ENCODE results near the gene GPR107.

Gene GPR107

DNA sequence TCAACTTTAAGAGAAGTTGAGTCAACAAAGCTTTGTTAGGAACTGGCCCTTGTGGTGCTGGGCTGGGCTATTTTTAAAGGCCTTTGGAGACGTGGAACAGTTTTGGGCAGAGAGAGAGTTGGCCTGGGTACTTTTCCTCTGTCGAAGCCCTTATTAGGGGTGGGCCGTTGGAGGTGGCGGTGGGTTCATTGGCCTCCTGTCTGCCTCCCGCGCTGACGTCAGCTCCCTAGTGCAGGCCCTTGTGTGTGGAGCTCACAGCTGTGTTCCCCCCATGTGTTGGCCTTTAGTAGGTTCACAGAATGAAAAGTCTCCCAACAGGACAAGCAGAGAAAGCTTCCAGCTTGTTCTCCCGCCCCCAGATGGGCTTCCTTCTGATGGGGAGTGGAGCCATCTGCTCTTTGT is 121.2 kb downstream of the GPR107 start:
- Histone ChIP-seq H3K14ac (ENCODE audit: low read length) (no peak overlapping the region), H3K4me1 (ENCODE audit: control insufficient read depth in 1 of 2, insufficient read depth in 2 of 2, low read length in 2 of 2) (peaks cover 14 to 18% of the 10 kb centered on the region in 2 experiments), H3K4me2 (ENCODE audit: low read length) (no peak overlapping the region), H4K91ac (ENCODE audit: low read depth, low read length) (no peak overlapping the region), H4K12ac (ENCODE audit: low read depth, low read length) (no peak overlapping the region), H3K79me2 (ENCODE audit: control insufficient read depth, insufficient read depth, low read length, poor library complexity) (peaks cover 9% of the 10 kb centered on the region), H2BK5ac (ENCODE audit: low read depth, low read length, poor library complexity) (no peak overlapping the region), H3K36me3 (ENCODE audit: control insufficient read depth in 1 of 2, insufficient read depth in 2 of 2, low read length in 2 of 2) (peaks cover 10 to 11% of the 10 kb centered on the region in 2 experiments), H2AFZ (ENCODE audit: insufficient read depth, low read length, poor library complexity) (no peak overlapping the region), H3K27me3 (ENCODE audit: insufficient read depth, low read length) (no peaks in the 10 kb centered on the region), H3K4ac (ENCODE audit: low read depth, low read length) (no peak overlapping the region), H2BK120ac (ENCODE audit: insufficient read depth, low read length, poor library complexity) (no peak overlapping the region), H3K9me3 (ENCODE audit: insufficient read depth, low read depth, low read length) (peaks cover 2% of the 10 kb centered on the region), H3K4me3 (ENCODE audit: low read depth, low read length) (no peak overlapping the region), H3K9ac (ENCODE audit: low read length) (no peak overlapping the region), H3K79me1 (ENCODE audit: low read length) (peaks cover 12% of the 10 kb centered on the region), H4K8ac (ENCODE audit: low read depth, low read length) (no peak overlapping the region), H2BK12ac (ENCODE audit: low read length) (no peak overlapping the region), H3K27ac (ENCODE audit: low read depth, low read length) (no peak overlapping the region), H2AK5ac (ENCODE audit: low read length) (no peak overlapping the region), H3K23ac (ENCODE audit: low read length) (no peak overlapping the region), H3K18ac (ENCODE audit: low read length) (no peak overlapping the region)
- WGBS (ENCODE audit: extremely low coverage, insufficient coverage, insufficient read length), result no CpG with 5 or more reads among the region's 8 CpGs
- DNase-seq, result no peak

DNA sequence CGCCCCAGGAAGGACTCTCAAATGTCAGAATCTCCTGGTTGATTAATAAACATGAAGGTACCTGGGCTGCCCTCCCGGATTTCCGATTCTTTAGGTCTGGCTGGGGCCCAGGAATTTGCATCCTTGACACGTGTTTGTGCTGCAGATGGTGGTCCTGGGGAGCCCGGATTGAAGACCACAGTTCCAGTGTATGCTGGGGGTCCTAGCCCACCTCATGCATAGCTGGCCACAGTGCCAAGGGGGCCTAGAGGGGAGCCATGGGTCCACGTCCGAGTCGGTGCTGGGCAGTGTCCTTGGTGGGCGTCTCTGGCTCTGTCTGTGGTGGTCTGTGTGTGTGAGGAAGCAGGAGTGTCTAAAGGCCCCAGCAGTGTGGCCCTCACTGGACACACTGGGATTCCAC is 121.6 kb downstream of the GPR107 start:
- Histone ChIP-seq H3K79me2 (ENCODE audit: control insufficient read depth, insufficient read depth, low read length, poor library complexity) (peaks cover 9% of the 10 kb centered on the region), H3K79me1 (ENCODE audit: low read length) (peaks cover 12% of the 10 kb centered on the region), H4K12ac (ENCODE audit: low read depth, low read length) (no peak overlapping the region), H2BK120ac (ENCODE audit: insufficient read depth, low read length, poor library complexity) (no peak overlapping the region), H4K91ac (ENCODE audit: low read depth, low read length) (no peak overlapping the region), H2BK12ac (ENCODE audit: low read length) (no peak overlapping the region), H3K4me3 (ENCODE audit: low read depth, low read length) (no peak overlapping the region), H3K27ac (ENCODE audit: low read depth, low read length) (no peak overlapping the region), H3K18ac (ENCODE audit: low read length) (no peak overlapping the region), H2AFZ (ENCODE audit: insufficient read depth, low read length, poor library complexity) (no peak overlapping the region), H4K8ac (ENCODE audit: low read depth, low read length) (no peak overlapping the region), H3K27me3 (ENCODE audit: insufficient read depth, low read length) (no peaks in the 10 kb centered on the region), H3K9me3 (ENCODE audit: insufficient read depth, low read depth, low read length) (peaks cover 2% of the 10 kb centered on the region), H3K4me2 (ENCODE audit: low read length) (no peak overlapping the region), H3K23ac (ENCODE audit: low read length) (no peak overlapping the region), H2AK5ac (ENCODE audit: low read length) (no peak overlapping the region), H3K9ac (ENCODE audit: low read length) (no peak overlapping the region), H3K4ac (ENCODE audit: low read depth, low read length) (no peak overlapping the region), H3K14ac (ENCODE audit: low read length) (no peak overlapping the region), H3K36me3 (ENCODE audit: control insufficient read depth in 1 of 2, insufficient read depth in 2 of 2, low read length in 2 of 2) (peaks cover 10 to 11% of the 10 kb centered on the region in 2 experiments), H3K4me1 (ENCODE audit: control insufficient read depth in 1 of 2, insufficient read depth in 2 of 2, low read length in 2 of 2) (peaks cover 14 to 18% of the 10 kb centered on the region in 2 experiments), H2BK5ac (ENCODE audit: low read depth, low read length, poor library complexity) (no peak overlapping the region)
- DNase-seq, result no peak
- no CpG with 5 or more reads among the region's 9 CpGs for WGBS (ENCODE audit: extremely low coverage, insufficient coverage, insufficient read length)

DNA sequence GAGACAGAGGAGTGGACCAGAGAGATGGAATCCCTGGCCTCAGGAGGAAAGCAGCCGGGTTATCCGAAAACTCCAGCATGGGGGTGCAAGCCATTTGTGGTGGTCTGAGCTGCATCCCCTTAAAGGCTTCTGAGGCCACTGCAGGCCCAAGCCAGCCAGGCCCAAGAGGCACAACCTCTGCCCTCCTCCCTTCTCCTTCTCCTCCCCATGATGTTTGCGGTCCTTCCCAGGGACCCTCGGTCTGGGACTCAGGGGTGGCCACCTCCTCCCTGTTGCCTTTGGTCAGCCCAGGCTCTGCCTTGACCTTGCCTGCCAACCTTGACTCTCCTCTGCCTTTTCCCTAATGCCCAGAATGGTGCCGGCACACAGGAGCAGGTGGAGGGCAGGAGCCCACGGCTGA is 123.1 kb downstream of the GPR107 start:
- no peak overlapping the region for H4K8ac ChIP-seq (ENCODE audit: low read depth, low read length)
- no peak overlapping the region for H3K4me2 ChIP-seq (ENCODE audit: low read length)
- no peak overlapping the region for H3K23ac ChIP-seq (ENCODE audit: low read length)
- WGBS (ENCODE audit: extremely low coverage, insufficient coverage, insufficient read length), result no CpG with 5 or more reads among the region's 6 CpGs
- H3K4me1 ChIP-seq (ENCODE audit: control insufficient read depth in 1 of 2, insufficient read depth in 2 of 2, low read length in 2 of 2), result peaks cover 11 to 14% of the 10 kb centered on the region in 2 experiments
- H3K27me3 ChIP-seq (ENCODE audit: insufficient read depth, low read length), result no peaks in the 10 kb centered on the region
- no peak overlapping the region for H2BK120ac ChIP-seq (ENCODE audit: insufficient read depth, low read length, poor library complexity)
- H3K4me3 ChIP-seq (ENCODE audit: low read depth, low read length), result no peak overlapping the region
- peaks cover 16 to 18% of the 10 kb centered on the region in 2 experiments for H3K36me3 ChIP-seq (ENCODE audit: control insufficient read depth in 1 of 2, insufficient read depth in 2 of 2, low read length in 2 of 2)
- H3K79me2 ChIP-seq (ENCODE audit: control insufficient read depth, insufficient read depth, low read length, poor library complexity), result peaks cover 7% of the 10 kb centered on the region
- H3K4ac ChIP-seq (ENCODE audit: low read depth, low read length), result no peak overlapping the region
- no peak overlapping the region for H4K12ac ChIP-seq (ENCODE audit: low read depth, low read length)
- H3K14ac ChIP-seq (ENCODE audit: low read length), result no peak overlapping the region
- H3K9ac ChIP-seq (ENCODE audit: low read length), result no peak overlapping the region
- no peak overlapping the region for H2BK12ac ChIP-seq (ENCODE audit: low read length)
- no peak overlapping the region for H4K91ac ChIP-seq (ENCODE audit: low read depth, low read length)
- no peak overlapping the region for H2BK5ac ChIP-seq (ENCODE audit: low read depth, low read length, poor library complexity)
- H2AFZ ChIP-seq (ENCODE audit: insufficient read depth, low read length, poor library complexity), result no peak overlapping the region
- H3K79me1 ChIP-seq (ENCODE audit: low read length), result peaks cover 9% of the 10 kb centered on the region
- H3K9me3 ChIP-seq (ENCODE audit: insufficient read depth, low read depth, low read length), result peaks cover 2% of the 10 kb centered on the region
- no peak for DNase-seq
- H3K18ac ChIP-seq (ENCODE audit: low read length), result no peak overlapping the region
- H3K27ac ChIP-seq (ENCODE audit: low read depth, low read length), result no peak overlapping the region
- H2AK5ac ChIP-seq (ENCODE audit: low read length), result no peak overlapping the region

DNA sequence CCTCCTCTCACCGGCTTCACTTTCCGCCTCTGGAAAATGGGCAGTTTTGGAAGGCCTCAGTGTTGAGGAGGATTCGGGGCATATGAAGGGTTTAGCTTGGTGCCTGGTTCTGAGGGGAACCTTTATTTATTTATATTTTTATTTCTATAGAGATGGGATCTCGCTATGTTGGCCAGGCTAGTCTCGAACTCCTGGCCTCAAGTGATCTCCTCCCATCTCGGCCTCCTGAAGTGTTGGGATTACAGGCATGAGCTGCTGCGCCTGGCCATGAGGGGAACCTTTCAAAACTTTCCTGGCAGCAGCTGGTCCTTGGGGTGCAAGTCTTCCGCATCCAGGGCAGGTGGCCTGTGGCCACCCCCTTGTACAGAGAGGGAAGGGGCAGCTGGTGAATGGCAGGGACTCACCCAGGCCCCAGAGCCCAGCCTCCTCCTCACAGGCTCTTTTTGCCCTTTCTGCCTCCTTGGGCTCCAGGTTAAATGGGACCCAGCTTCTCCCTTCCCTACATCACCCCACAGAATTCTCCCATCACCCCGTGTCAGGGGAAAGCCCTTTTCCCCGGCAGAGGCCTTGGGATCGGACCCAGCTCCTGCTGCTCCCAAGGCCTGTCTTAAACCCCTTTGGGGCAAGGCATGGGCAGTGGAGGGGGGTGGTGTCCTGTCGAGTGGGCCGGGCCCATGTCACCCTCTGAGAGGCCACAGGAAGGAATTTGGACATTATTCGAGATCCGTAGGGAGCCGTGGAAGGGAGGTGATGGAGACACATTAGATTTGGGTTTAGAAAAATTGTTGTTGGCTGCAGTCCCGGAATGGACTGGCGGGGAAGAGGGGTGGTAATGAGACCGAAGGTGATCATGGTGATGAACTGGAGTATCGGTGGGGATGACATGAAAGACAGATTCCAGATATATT is 124.4 kb downstream of the GPR107 start:
- H4K8ac ChIP-seq (ENCODE audit: low read depth, low read length), result no peak overlapping the region
- no peak overlapping the region for H4K12ac ChIP-seq (ENCODE audit: low read depth, low read length)
- peaks cover 3% of the 10 kb centered on the region for H3K79me2 ChIP-seq (ENCODE audit: control insufficient read depth, insufficient read depth, low read length, poor library complexity)
- H2BK5ac ChIP-seq (ENCODE audit: low read depth, low read length, poor library complexity), result no peak overlapping the region
- no peak overlapping the region for H3K23ac ChIP-seq (ENCODE audit: low read length)
- H3K4ac ChIP-seq (ENCODE audit: low read depth, low read length), result no peak overlapping the region
- peaks cover 18 to 19% of the 10 kb centered on the region in 2 experiments for H3K4me1 ChIP-seq (ENCODE audit: control insufficient read depth in 1 of 2, insufficient read depth in 2 of 2, low read length in 2 of 2)
- no peak overlapping the region for H3K14ac ChIP-seq (ENCODE audit: low read length)
- no peak overlapping the region for H3K4me2 ChIP-seq (ENCODE audit: low read length)
- H3K9ac ChIP-seq (ENCODE audit: low read length), result no peak overlapping the region
- H4K91ac ChIP-seq (ENCODE audit: low read depth, low read length), result no peak overlapping the region
- no peak overlapping the region for H2BK12ac ChIP-seq (ENCODE audit: low read length)
- no peak overlapping the region for H2AFZ ChIP-seq (ENCODE audit: insufficient read depth, low read length, poor library complexity)
- WGBS (ENCODE audit: extremely low coverage, insufficient coverage, insufficient read length), result no CpG with 5 or more reads among the region's 20 CpGs
- no peak overlapping the region for H3K4me3 ChIP-seq (ENCODE audit: low read depth, low read length)
- H3K9me3 ChIP-seq (ENCODE audit: insufficient read depth, low read depth, low read length), result peaks cover 2% of the 10 kb centered on the region
- H3K79me1 ChIP-seq (ENCODE audit: low read length), result peaks cover 7% of the 10 kb centered on the region
- no peak overlapping the region for H3K27ac ChIP-seq (ENCODE audit: low read depth, low read length)
- H3K36me3 ChIP-seq (ENCODE audit: control insufficient read depth in 1 of 2, insufficient read depth in 2 of 2, low read length in 2 of 2), result peaks cover 16 to 18% of the 10 kb centered on the region in 2 experiments
- DNase-seq, result no peak
- no peak overlapping the region for H2BK120ac ChIP-seq (ENCODE audit: insufficient read depth, low read length, poor library complexity)
- H3K18ac ChIP-seq (ENCODE audit: low read length), result no peak overlapping the region
- H3K27me3 ChIP-seq (ENCODE audit: insufficient read depth, low read length), result no peaks in the 10 kb centered on the region
- no peak overlapping the region for H2AK5ac ChIP-seq (ENCODE audit: low read length)

All from trophoblast cell (in vitro differentiated cells and primary cell).